Measurements from ENCODE around the gene CXCL13.
"Not testable (repeated sequence)": the region's sequence is repeated elsewhere in the genome, so short reads cannot be mapped to it uniquely, and the experiment has no call there.

CXCL13 gene

GRCh38 chr4:77613267-77613666 lies 7.6 kb downstream of the CXCL13 start:
- DNase-seq, result no peak

GRCh38 chr4:77615153-77615552 lies 9.5 kb downstream of the CXCL13 start:
- DNase-seq, result no peak

GRCh38 chr4:77617203-77617602 lies 11.6 kb downstream of the CXCL13 start:
- DNase-seq, result no peak

- DNase-seq, result peak; percentile 19 to 60
Observed at GRCh38 chr4:77618383-77619241, 13.0 kb downstream of the CXCL13 start.

- DNase-seq, result no peak
Observed at GRCh38 chr4:77619408-77619807, 13.8 kb downstream of the CXCL13 start.

- no peak for DNase-seq
Observed at GRCh38 chr4:77621254-77621653, 15.6 kb downstream of the CXCL13 start.

- DNase-seq, result no peak
Observed at GRCh38 chr4:77623091-77623490, 17.5 kb downstream of the CXCL13 start.

GRCh38 chr4:77624213-77624612 lies 18.6 kb downstream of the CXCL13 start:
- DNase-seq, result no peak

GRCh38 chr4:77625485-77625884 lies 19.9 kb downstream of the CXCL13 start:
- no peak for DNase-seq

GRCh38 chr4:77629885-77630284 lies 24.3 kb downstream of the CXCL13 start:
- no peak for DNase-seq

GRCh38 chr4:77631276-77631675 lies 25.7 kb downstream of the CXCL13 start:
- DNase-seq, result no peak

GRCh38 chr4:77634132-77634785 lies 28.6 kb downstream of the CXCL13 start:
- no peak for DNase-seq

GRCh38 chr4:77635246-77635645 lies 29.6 kb downstream of the CXCL13 start:
- no peak for DNase-seq

GRCh38 chr4:77635876-77636275 lies 30.3 kb downstream of the CXCL13 start:
- DNase-seq, result no peak

- DNase-seq, result no peak
Observed at GRCh38 chr4:77636902-77637301, 31.3 kb downstream of the CXCL13 start.

GRCh38 chr4:77644069-77644468 lies 38.4 kb downstream of the CXCL13 start:
- DNase-seq, result not testable (repeated sequence)

GRCh38 chr4:77650787-77651186 lies 45.2 kb downstream of the CXCL13 start:
- no peak for DNase-seq

GRCh38 chr4:77651820-77652219 lies 46.2 kb downstream of the CXCL13 start:
- DNase-seq, result no peak

GRCh38 chr4:77652237-77652897 lies 46.7 kb downstream of the CXCL13 start:
- DNase-seq, result no peak

- DNase-seq, result no peak
Observed at GRCh38 chr4:77653162-77653758, 47.6 kb downstream of the CXCL13 start.

GRCh38 chr4:77660318-77660717 lies 54.7 kb downstream of the CXCL13 start:
- not testable (repeated sequence) for DNase-seq

Data from AML-193 (cell line).